Forelimb muscle (tissue), 1 donor: Measurements from ENCODE around the gene OGFOD1. TPM values are rescaled to one million over a fixed set of nuclear protein-coding genes. Genes with fewer than 3 reads are reported as not detected.
A peak's percentile ranks its signal among the peaks of the same experiment; 100 is the strongest.

Experiments used
- DNase-seq: peaks from one replicate; pipeline ENCODE4 v3.0.0-alpha.2; 2013; ENCODE audit warnings: low read depth
- polyA plus RNA-seq: library from polyadenylated mRNA; unstranded; fragments of 120-200 nt; gene quantifications from one replicate; pipeline ENCODE4 v1.2.1, GENCODE V29; 2013; ENCODE audit not compliant: insufficient read length

Gene OGFOD1
- 36.5 TPM for polyA plus RNA-seq

DNA sequence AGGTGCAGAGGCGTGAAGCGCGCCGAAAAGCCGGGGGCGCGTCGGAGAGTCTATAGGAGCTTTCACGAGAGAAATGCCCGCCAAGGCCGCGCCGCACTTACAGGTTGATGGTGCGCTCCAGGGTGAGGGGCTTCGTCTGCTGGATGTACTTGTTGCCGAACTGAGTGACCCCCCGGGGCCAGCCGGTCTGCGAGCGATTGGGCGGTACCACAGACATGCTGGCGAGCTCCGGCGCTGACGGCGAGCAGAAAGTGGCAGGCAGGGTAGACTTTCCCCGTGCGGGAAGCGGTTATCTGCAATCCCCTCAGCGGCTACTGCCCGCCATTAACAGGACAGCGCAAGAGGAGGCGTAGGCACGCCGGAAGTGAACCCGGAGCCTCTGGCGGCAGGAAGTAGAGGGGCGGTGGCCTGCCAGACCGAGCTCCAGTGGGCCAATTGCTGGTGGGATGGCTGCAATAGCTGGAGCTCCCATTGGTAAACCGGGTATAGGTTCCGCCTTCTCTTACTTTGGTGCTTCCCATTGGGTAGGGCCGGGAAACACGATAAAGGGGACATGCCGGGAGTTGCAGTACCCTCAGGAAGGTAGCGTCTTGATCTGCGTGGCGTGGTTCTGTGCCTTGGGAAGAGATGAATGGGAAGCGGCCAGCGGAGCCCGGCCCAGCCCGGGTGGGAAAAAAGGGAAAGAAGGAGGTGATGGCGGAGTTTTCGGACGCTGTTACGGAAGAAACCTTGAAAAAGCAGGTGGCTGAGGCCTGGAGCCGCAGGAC lies at the start of gene OGFOD1, which contains the start of gene NUDT21:
TSS of gene OGFOD1 (plus strand) at position 569 of the 767 bp plus-strand sequence. CDS start at position 628, 59 bp downstream.
TSS of gene NUDT21 (minus strand) at position 347 of the 767 bp plus-strand sequence. CDS start at position 217, 130 bp downstream.
- DNase-seq, result peak; percentile 94

DNA sequence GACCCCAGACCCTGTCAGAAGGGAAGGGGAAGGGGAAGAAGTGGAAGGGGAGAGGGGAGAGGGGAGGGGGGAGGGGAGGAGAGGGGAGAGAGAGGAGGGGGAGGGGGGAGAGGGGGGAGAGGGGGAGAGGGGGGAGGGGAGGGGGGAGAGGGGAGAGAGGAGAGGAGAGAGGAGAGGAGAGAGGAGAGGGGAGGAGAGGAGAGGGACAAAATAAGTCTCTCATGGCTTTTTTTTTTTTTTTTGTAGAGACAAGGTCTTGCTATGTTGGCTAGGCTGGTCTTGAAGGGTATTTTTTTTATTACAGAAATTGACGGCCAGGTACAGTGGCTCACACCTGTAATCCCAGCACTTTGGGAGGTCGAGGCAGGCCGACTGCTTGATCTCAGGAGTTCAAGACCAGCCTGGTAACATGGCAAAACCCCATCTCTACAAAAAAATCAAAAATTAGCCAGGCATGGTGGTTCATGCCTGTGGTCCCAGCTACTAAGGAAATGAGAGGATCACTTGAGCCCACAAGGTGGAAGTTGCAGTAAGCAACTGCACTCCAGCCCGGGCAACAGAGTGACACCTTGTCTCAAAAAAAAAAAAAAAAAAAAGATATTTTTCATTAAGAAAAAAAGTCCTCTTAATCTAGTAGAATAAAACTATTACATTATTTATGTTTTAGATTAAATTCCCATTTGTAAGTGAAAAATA lies 45.2 kb upstream of the OGFOD1 start:
- no peak for DNase-seq

DNA sequence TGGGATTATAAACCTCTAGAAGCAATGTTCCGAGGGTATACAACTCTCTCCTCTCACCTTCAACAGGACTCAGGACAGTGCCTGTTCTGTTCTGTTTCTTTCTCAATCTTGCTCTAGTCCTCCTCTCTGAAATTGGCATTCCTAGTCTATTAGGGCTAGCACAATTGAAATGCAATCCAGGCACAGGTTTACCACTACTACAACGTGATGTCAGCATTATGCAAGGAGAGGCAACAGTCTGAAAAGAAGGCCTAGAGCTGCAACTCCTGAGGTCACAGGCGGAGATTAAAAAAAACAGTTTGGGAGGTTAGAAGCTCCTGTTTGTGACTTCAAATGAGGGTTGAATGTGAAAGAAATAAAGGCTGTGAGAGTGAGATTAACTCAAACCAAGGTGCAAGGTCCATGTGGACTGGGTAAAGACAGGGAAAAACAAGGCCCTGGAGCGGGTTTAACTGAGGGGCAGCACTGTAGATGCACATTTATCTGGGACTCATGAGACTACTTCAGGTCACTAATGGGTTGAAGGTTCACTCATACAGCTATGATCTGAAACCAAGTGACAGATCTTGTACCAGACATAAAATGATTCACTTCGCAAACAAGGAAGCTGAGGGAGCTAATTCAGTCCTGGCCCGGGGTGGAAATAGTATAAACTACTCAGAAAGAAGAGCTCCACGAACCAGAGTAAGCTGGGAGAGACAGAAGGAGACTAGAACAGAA lies 42.8 kb upstream of the OGFOD1 start:
- no peak for DNase-seq

DNA sequence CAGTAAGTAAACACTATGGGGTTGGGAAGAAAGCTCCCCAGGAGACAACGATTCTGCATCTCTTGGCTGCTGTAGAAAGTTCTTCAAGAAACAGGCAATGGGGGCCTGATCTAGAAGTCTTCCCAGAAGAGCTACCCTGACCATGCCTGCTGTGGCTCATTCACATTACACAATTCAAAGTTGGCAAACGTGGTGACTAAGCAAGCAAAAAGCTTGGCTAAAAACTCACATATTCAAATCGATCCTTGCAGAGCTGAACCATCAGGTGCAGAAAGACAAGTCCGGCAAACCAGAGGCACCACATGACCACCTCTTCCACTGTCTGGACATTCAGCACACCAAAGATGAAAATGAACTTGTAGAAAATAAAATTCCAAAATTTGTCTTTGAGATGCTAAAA lies 42.2 kb upstream of the OGFOD1 start:
- DNase-seq, result no peak

DNA sequence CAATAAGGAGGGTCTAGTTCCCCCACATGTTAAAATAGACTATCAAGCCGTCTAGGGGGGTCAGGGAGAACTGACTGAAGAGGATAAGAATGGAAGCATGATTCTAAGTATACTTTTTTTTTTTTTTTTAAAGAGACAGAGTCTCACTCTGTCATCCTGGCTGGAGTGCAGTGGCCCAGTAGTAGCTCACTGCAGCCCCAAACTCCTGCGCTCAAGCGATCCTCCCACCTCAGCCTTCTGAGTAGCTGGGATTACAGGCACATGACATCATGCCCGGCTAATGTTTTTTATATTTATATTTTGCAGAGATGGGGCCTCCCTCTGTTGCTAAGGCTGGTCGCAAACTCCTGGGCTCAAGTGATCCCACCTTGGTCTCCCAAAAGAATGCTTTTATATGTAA lies 40.2 kb upstream of the OGFOD1 start:
- no peak for DNase-seq

DNA sequence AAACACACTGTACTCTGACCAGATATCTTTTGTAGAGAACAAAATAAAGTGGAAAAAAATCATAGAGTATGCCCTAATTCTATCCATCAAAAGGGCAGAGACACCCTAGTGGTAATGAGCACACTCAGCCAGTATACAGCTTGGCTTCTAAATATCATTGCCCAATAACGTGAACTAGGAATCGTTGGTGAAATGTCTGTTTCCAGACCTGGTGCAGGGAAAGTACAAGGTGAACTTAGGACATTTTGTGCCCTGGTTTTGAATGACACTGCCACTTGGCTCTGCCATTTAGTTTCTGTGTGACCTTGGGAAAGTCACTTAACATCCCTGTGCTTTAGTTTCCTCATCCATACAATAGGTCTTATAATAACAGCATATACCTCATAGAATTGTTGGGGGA lies 39.7 kb upstream of the OGFOD1 start:
- no peak for DNase-seq

DNA sequence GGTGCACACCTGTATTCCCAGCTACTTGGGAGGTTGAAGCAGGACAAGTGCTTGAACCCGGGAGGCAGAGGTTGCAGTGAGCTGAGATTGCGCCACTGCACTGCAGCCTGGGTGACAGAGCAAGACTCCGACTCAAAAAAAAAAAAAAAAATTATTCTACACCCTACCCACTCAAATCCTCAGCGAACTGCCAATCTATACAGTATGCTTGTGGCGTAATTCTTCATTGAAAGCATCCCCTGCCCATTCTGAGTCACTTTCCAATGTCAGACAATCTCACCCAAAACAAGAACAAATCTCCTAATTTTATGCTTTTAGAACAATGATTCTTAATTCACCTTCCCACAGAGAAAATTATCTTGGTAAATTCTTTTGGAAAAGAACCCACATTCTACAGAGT lies 38.0 kb upstream of the OGFOD1 start:
- no peak for DNase-seq

DNA sequence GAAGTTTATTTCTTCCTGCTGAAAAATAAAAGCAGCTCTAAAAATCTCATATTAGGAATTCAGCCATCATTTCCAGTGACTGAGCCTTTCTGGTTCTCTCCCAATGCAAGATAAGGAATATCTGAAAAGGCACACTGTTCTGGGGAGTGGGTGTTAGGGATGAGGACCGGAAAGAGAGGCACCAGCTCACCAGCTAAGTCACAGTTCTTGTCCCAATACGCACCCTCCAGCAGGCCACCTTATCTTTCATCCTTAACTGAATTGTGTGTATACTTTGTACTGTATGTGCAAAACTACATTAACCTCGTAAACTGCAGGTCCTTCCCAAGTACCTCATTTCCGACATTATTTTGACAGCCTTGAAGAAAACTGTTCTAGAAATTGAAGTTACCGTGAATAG lies 37.0 kb upstream of the OGFOD1 start:
- DNase-seq, result no peak

DNA sequence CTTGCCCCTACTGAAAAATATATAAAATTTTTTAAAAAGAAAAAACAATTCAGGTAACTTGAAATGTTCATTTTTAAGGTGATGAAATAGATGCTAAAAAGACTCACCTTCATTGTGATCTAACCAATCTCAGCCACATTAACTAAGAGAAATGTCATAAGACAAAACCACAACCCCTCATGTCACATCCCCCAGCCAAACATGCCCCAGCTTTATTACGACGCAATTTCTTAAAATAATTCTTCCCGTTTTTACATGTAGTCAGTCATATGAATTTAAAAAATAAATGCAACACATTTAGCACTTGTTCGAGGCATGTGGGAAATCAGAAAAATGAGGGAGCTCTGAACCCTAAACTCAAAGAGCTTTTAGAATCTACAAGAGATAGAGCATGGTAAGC lies 35.5 kb upstream of the OGFOD1 start:
- no peak for DNase-seq

DNA sequence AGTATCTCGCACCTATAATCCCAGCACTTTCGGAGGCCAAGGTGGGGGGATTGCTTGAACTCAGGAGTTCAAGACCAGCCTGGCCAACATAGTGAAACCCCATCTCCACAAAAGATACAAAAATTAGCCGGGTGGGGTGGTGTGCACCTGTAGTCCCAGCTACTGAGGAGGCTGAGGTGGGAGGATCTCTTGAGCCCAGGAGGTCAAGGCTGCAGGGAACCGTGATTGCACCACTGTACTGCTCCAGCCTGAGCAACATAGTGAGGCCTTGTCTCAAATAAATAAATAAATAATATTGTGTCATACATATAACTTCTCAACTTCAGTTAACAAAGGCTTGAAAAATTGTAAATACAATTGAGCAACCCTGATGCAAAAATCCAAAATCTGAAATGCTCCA lies 34.2 kb upstream of the OGFOD1 start:
- no peak for DNase-seq

DNA sequence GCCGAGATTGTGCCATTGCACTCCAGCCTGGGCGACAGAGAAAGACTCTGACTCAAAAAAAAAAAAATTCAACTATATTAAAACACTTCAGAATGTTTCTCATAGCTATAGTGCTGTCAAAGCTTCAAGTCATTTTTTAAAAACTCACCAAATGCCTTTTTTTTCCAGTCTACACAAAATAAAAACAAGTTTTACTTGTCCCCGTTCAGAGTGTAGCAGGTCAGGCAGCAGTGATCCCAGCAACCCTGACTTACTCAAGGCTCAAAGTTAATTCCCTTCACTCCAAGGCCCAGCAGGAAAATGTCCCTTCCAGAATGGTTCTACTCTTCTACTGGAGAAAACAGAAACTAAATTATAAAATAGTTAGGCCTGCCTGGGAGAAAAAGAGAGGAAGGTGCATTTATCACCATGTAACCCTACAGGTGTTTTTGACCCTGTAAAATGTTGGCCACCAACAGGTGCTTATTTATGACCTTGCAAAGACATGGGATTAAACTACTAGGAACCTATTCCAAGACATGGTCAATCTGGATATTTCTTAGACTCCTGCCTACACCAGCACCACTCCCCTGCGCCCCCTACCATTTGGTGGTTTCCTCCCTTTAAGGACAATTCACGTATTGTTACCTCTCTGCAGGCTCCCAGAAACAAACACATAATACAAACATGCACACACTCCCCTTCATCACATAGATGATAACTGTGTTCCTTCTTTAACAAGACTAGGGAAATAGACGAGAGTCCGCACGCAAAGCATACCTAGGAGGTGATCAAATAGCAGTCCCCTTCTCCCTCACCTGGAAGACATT lies 31.4 kb upstream of the OGFOD1 start:
- DNase-seq, result no peak

DNA sequence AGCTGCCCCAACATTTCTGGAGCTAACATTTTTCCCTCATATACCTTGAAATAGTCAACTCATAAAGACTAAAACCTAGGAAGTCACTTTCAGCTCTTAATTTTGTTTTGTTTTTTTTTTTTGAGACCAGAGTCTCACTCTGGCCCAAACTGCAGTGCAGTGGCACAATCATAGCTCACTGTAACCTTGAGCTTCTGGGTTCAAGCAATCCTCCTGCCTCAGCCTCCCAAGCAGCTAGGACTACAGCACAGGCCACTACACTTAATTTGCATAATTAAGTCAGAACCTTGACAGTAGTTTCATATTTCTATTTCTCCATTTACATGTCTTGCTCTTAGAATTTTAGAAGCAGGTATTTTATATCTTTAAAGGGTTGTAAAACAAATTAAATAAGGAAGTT lies 30.7 kb upstream of the OGFOD1 start:
- no peak for DNase-seq

DNA sequence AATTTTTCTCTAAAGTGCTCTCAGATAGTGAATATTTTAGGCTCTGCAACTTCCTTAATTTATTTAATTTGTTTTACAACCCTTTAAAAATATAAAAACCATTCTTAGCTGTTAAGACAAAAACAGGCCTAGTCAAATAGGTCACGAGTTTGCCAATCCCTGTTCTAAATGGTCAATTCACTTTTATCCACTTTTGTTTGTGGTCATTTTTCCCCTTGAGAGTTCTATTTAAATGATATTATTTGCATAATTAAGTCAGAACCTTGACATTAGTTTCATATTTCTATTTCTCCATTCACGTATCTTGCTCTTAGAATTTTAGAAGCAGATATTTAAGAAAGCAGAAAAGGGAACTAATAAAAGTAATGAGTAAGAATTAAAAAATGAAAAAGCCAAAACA lies 30.0 kb upstream of the OGFOD1 start:
- no peak for DNase-seq

DNA sequence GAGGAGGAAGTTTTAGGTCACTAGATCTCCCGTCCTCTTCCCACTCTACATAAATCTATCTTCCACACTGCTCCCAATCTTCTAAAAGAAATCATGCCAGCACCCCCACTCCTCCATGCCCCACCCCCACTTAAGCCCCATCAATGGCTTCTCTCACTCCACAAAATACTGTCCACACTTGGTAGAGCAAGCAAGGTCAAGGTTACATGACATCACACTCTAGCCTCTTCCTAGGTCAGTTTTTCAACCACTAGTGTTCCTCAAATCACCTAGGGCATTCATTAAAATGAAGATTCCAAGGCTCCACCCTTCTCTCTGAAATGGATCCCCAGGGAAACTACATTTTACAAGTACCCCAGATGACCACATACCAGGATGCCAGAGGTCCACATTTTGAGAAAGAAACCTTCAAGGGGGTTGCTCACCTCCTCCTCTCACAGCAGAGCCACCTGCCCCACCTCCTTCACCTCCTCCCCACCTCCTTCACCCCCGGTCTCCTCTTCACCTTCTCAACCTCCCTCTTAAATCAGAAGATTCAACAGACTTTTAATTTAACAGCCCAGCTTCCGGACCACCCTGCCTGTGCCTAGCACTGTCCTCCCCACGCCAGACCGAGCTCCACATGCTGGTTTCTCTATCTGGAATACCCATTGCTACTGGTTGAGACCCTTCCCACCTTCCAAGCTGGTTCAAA lies 29.2 kb upstream of the OGFOD1 start:
- no peak for DNase-seq

DNA sequence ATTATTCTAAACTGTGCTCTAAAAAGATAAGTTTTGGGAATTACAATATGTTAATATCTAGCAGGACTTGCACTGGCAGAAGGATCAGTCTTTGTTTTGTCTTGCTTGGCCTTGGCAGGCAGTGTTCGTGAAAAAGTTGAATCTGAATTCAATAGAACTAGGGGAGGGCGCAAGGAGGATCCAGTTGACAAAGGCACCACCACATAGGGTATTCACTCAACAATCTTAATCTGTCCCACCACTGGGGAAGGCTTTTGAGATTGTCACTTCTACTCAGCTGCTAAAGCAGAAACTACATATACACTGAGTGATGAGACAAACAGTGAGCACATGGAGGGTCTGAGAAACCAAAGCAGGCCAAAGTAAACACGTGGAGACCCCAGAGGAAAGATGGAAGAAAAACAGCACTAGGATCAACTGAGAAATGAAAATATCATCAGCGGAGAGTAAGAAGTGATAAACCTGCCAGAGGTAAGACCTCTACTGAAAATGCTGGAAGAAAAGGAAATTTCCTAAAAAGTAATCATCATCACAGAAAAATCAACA lies 28.4 kb upstream of the OGFOD1 start:
- no peak for DNase-seq

DNA sequence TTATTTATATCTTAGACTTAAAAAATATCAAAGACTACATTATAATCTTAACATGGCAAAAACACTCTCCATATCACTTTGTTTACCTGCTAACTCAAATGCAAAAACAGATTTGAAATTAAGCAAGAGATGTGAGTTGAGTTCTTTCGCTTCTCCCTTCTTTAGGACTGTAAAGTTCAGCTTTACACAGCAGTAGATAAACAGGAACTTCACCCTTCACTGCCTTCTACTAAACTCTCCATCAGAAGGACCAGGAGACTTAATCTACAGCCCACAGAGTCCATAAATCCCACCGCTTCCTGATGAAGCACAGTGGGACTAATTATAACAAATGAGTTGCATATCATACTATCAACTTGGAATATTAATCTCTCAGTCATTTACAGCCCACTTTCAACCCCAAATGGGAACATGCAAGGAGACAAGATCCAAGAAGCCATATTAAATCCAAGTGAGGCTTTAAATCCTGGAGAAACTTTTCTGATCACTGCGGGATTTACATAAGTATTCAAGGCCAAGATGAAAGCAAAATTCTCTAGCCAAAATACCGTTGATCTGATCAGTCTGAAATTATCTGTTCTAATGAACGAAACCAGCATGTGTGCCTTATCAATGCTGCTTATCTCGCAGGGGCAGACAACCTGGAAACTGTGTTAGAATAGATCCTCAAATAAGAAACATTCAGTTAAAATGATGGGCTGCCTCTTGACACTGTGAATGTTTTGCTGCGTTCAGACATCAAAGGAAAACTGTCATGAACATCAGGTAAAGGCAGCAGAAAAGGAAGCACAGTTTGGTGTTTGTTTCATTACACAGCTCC lies 27.6 kb upstream of the OGFOD1 start:
- no peak for DNase-seq

DNA sequence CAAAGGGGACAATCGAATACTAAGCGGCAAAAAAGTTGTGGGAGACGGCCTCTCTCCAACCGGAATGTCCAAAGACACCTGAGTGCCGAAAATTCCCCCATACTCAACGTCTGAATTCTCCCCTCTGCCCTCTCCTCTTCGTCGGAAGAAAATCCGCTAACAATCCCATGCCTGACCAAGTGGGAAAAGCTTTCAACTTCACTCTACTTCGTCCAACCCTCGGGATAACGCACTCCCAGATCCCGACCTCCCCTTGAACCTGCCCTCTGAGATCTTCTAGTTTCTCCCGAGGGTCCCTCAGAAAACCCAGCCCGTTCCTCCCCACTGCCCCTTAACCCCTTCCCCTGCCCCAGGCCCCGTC lies 27.0 kb upstream of the OGFOD1 start:
- no peak for DNase-seq

DNA sequence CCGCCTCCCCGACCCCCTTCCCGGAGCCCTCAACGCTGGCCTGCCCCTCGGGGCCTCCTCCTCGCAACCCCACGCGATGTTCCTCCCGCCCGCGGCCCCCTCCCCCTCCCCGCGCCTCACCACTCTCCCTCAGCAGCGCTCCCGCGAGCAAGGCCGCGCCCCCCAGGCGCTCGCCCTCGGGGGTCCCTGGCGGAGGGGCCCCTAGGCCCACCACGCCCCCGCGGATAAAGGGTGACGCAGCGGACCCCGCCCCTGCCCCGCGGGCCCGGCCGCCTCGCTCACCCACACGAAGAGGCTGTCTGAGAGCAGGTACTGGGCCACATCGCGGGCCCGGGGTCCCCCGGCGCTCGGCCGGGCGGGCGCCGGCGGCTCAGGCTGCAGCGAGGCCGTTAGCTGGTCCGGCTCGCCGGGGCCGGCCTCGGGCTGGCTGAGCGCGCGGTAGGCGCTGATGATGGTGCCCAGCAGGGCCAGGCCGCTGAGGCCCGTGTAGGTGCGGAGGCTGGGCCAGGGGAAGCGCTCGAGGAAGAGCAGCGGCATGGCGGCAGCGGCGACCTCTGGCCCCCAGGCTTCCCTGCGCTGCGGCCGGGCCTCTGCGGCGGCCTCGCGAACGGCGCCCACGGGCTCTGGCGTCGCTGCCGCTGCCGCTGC lies 26.4 kb upstream of the OGFOD1 start:
- DNase-seq, result no peak

DNA sequence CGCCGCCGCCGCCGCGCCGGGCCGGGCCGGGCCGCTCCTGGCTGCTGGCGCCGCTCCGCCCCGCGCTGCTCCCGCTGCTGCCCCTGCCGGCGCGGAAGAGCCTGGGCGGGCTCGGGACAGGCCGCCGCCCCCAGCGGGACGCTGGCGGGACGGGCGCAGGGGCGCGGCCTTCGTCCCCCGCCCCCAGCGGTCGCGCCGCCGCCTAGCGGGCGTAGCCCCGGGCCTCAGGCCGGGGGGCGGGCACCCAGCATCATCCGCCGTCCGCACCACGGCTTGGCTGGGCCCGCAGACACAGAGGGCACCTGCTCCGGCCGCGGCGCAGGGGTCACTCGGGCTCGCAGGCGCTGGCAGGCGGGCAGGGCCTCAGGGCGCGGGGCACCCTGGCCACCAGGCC lies 25.9 kb upstream of the OGFOD1 start, which contains the start of gene AMFR:
TSS of gene AMFR (minus strand) at position 107 of the 394 bp plus-strand sequence. CDS start 218 bp downstream, outside the sequence.
- DNase-seq, result peak; percentile 48
